ENCODE measurements around the gene PLA2R1.

- TF ChIP-seq, protein P1, sequence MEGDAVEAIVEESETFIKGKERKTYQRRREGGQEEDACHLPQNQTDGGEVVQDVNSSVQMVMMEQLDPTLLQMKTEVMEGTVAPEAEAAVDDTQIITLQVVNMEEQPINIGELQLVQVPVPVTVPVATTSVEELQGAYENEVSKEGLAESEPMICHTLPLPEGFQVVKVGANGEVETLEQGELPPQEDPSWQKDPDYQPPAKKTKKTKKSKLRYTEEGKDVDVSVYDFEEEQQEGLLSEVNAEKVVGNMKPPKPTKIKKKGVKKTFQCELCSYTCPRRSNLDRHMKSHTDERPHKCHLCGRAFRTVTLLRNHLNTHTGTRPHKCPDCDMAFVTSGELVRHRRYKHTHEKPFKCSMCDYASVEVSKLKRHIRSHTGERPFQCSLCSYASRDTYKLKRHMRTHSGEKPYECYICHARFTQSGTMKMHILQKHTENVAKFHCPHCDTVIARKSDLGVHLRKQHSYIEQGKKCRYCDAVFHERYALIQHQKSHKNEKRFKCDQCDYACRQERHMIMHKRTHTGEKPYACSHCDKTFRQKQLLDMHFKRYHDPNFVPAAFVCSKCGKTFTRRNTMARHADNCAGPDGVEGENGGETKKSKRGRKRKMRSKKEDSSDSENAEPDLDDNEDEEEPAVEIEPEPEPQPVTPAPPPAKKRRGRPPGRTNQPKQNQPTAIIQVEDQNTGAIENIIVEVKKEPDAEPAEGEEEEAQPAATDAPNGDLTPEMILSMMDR (IDR thresholded peaks at IDR 0.05) = no peak
- no peak for TF ChIP-seq POLR2A (IDR thresholded peaks at IDR 0.05)
Observed at GRCh38 chr2:160104115-160104514, 41.7 kb upstream of the PLA2R1 start.

Data from ovary (tissue), 3 donors.